Transverse colon (tissue), 4 donors: ENCODE data around the gene WDR62. TPM values are rescaled to one million over a fixed set of nuclear protein-coding genes. Genes with fewer than 3 reads are reported as not detected.
A peak's percentile ranks its signal among the peaks of the same experiment; 100 is the strongest.

Experiments used
- DNase-seq: peaks from one replicate; pipeline ENCODE4 v3.0.0-alpha.2; 2019
- H3K27ac ChIP-seq, 4 donors: fragments of 200-600 bp; sonication (generic); 2 replicates each; pipeline ENCODE4 v1.5.1; 2016 to 2018; ENCODE audit warnings: inconsistent platforms in 4 of 4
- H3K27me3 ChIP-seq: fragments of 200-600 bp; sonication (generic); 2 replicates; pipeline ENCODE4 v1.5.1; 2017; ENCODE audit warnings: inconsistent platforms
- H3K36me3 ChIP-seq, 4 donors: fragments of 200-600 bp; sonication (generic); 2 replicates each; pipeline ENCODE4 v1.5.1; 2017 to 2019; ENCODE audit warnings: inconsistent platforms in 4 of 4
- H3K4me1 ChIP-seq, 4 donors: fragments of 200-600 bp; sonication (generic); 2 replicates each; pipeline ENCODE4 v1.5.1; 2017 to 2020; ENCODE audit warnings: inconsistent platforms in 4 of 4
- H3K4me3 ChIP-seq, 4 donors: fragments of 200-600 bp; sonication (generic); 1 replicate in 1 of 4; 2 replicates in 3 of 4; pipeline versions ENCODE4 v1.5.1 to v1.6.1; 2017 to 2019; ENCODE audit warnings: inconsistent platforms in 4 of 4
- H3K9me3 ChIP-seq, 2 donors: fragments of 200-600 bp; sonication (generic); 2 replicates each; pipeline ENCODE4 v1.5.1; 2017 to 2019; ENCODE audit warnings: inconsistent platforms in 2 of 2
- CTCF ChIP-seq, 5 experiments: fragments of 200-600 bp in 3 of 5; fragments of 450-650 bp in 2 of 5; sonication (generic) in 3 of 5; IDR thresholded peaks; 1 replicate in 2 of 5; 2 replicates in 3 of 5; pipeline ENCODE4 v1.5.1; 2016 to 2017; ENCODE audit warnings: antibody characterized with exemption in 5 of 5, inconsistent platforms in 3 of 5, mild to moderate bottlenecking in 2 of 5, moderate library complexity in 1 of 5
- EP300 ChIP-seq: sonication (generic); formaldehyde crosslinking; IDR thresholded peaks from one replicate; pipeline ENCODE4 v1.6.1; 2017; ENCODE audit warnings: antibody characterized with exemption, low read depth
- POLR2A ChIP-seq: fragments of 450-650 bp; IDR thresholded peaks from one replicate; pipeline ENCODE4 v1.6.1; 2016; ENCODE audit warnings: antibody characterized with exemption, mild to moderate bottlenecking, moderate library complexity
- POLR2AphosphoS5 ChIP-seq, 3 donors: sonication (generic); formaldehyde crosslinking; IDR thresholded peaks; one replicate each; pipeline ENCODE4 v1.6.1; 2016; ENCODE audit warnings: antibody characterized with exemption in 3 of 3
- WGBS, 2 donors: methylation state at CpG; one replicate each; pipeline ENCODE4 v1.1.5; 2018; ENCODE audit warnings: low coverage in 1 of 2; 5-methylcytosine and 5-hydroxymethylcytosine counted together
- in situ Hi-C, 4 donors: fragments of 200-750 bp; cut with MboI; loops; one replicate each; pipeline versions ENCODE4 v1.15.0 to v1.15.1; 2017; ENCODE audit warnings: low sequenced_read_pairs in 3 of 4, low pct_ligation_motif_present in 1 of 4, low pct_unique_long_range_greater_than_20kb in 1 of 4
- intact Hi-C: fragments of 100-400 bp; cut with DNase I; formaldehyde crosslinking; loops from one replicate; pipeline ENCODE4 v1.15.1; 2023; ENCODE audit warnings: low total_unique reads
- total RNA-seq, 4 donors: library from RNA; depleted of rRNA; stranded (reverse); fragments of >200 nt; gene quantifications; one replicate each; pipeline ENCODE4 v1.1.0, GENCODE V29; 2016

The WDR62 gene
- total RNA-seq, 4 donors from 2014 or later: 0.37 to 20.7 (median 0.97) TPM

DNA sequence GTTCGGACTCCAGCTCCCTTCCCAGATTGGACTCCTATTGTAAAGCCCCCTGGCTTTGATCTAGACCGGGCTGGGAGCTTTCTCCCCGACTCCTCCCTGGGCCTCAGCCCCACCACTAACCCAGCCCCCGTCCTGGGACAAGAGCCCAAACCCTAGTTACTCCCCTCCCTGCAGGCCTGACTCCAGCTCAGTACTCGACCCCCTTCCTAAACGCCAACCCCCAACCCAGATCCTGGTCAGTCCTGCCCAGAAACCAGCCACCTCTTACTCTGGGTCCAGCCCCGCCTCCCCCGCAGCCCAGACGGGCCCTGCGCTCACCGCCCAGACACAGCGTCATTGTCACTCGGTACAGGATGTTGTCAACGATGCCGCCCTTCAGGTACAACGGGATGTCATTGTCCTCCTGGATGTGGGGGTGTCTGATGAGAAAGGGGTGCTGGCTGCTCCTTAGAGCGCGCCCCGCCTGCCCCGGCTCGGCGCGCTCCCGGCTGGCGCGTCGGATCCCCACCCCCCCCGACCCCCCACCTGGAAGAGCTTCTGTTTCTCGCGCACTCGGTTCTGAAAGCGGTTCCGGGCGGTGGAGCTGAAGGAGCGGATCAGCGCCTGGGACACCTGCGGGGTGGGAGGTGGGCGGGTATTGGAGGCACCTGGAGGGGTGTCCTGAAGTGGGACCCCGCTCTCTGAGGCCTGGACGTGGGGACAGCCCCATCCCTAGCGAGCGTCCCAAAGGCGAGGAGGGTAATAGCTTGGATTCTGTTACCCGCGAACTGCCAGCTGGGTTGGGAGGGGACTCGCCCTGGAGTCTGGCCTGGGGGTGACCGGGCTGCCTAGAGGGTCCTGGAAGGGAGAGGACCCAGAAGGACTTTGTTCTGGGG is 96.7 kb downstream of the WDR62 start:
- DNase-seq: no peak
- in situ Hi-C loops (no loop called here), intact Hi-C loops (no loop called here)
- Histone ChIP-seq H3K36me3 (peaks cover 0 to 32% (median 12%) of the 10 kb centered on the region in 4 donors), H3K4me1 (peaks cover 0 to 4% (median 4%) of the 10 kb centered on the region in 4 donors), H3K27me3 (no peaks in the 10 kb centered on the region), H3K4me3 (peak overlapping the region; percentile 39 to 54 (median 47)), H3K27ac (peak overlapping the region; percentile 84 to 95 (median 94)), H3K9me3 (no peaks in the 10 kb centered on the region)
- 55 to 75% methylated on average over 2 to 47 of the region's 47 CpGs for WGBS, 2 donors
- TF ChIP-seq POLR2A: no peak
- TF ChIP-seq EP300: no peak
- peak in 2 of 3 donors; percentile 42 to 65 for TF ChIP-seq POLR2AphosphoS5 (IDR thresholded peaks at IDR 0.05)
- TF ChIP-seq CTCF (IDR thresholded peaks at IDR 0.05): no peak

DNA sequence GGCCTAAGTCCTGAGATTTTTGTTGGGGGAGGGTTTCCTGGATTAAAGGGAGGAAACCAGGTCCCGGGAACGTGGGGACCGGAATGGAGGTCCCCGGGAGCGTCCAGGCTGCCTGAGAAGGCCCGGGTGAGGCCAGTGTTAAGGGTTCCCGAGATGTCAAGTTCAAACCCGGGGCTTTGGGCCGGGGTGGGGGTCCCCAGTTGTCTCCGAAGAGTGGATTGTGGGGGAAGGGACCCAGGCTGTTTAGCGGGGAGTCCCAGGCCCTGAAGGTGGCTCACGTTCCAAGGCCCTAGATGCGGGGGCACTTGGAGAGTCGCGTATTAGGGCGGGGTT is 97.3 kb downstream of the WDR62 start:
- Histone ChIP-seq H3K27me3 (no peaks in the 10 kb centered on the region), H3K27ac (peak overlapping the region; percentile 84 to 95 (median 94)), H3K36me3 (peaks cover 0 to 26% (median 10%) of the 10 kb centered on the region in 4 donors), H3K4me1 (peaks cover 0 to 4% (median 4%) of the 10 kb centered on the region in 4 donors), H3K9me3 (no peaks in the 10 kb centered on the region), H3K4me3 (peak overlapping the region; percentile 39 to 54 (median 47))
- 90% methylated on average over 15 of the region's 16 CpGs; no CpG with 5 or more reads in 1 of the 2 donors for WGBS, 2 donors
- intact Hi-C loops (no loop called here), in situ Hi-C loops (no loop called here)
- TF ChIP-seq POLR2AphosphoS5 (IDR thresholded peaks at IDR 0.05) (no peak), EP300 (no peak), POLR2A (no peak), CTCF (IDR thresholded peaks at IDR 0.05) (no peak)
- DNase-seq: no peak

GRCh38 chr19:36152352-36153091 is 97.8 kb downstream of the WDR62 start, which contains the start of gene COX7A1:
Gene COX7A1, minus strand, starts transcription at chr19:36152447. Its CDS starts 40 bp downstream, at chr19:36152407.
- Histone ChIP-seq H3K27me3 (no peaks in the 10 kb centered on the region), H3K4me3 (peak within 1 kb of the TSS; percentile 39 to 54 (median 47)), H3K9me3 (no peaks in the 10 kb centered on the region), H3K27ac (peak within 1 kb of the TSS; percentile 84 to 95 (median 94)), H3K36me3 (peaks cover 0 to 20% (median 7%) of the 10 kb centered on the region in 4 donors), H3K4me1 (peaks cover 0 to 4% (median 4%) of the 10 kb centered on the region in 4 donors)
- WGBS, 2 donors: 62 to 70% methylated on average over 2 to 37 of the region's 40 CpGs
- DNase-seq: peak; percentile 45
- TF ChIP-seq POLR2A (peak; percentile 30), POLR2AphosphoS5 (IDR thresholded peaks at IDR 0.05) (peak; percentile 63 to 78 (median 71)), CTCF (IDR thresholded peaks at IDR 0.05) (no peak)
- intact Hi-C loops (no loop called here), in situ Hi-C loops (no loop called here)

DNA sequence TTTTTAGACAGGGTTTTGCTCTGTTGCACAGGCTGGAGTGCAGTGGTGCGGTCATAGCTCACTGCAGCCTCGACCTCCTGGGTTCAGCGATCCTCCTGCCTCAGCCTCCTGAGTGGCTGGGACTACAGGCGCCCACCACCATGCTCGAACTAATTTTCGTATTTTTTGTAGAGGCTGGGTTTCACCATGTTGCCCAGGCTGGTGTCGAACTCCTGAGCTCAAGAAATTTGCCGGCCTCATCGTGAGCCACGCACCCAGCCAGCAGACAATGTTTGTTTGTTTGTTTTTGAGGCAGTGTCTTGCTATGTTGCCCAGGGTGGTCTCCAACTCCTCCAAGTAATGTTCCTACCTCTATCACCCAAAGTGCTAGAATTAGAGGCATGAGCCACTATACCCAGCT is 98.4 kb downstream of the WDR62 start:
- Histone ChIP-seq H3K36me3 (peaks cover 0 to 14% (median 6%) of the 10 kb centered on the region in 4 donors), H3K4me3 (peak overlapping the region in 1 of 4 donors; percentile 54), H3K27ac (peak overlapping the region; percentile 84 to 95 (median 94)), H3K27me3 (no peaks in the 10 kb centered on the region), H3K4me1 (peaks cover 0 to 4% (median 4%) of the 10 kb centered on the region in 4 donors), H3K9me3 (no peaks in the 10 kb centered on the region)
- TF ChIP-seq CTCF (IDR thresholded peaks at IDR 0.05) (no peak), POLR2A (no peak)
- in situ Hi-C loops (no loop called here), intact Hi-C loops (no loop called here)
- 96% methylated on average over 10 of the region's 10 CpGs; no CpG with 5 or more reads in 1 of the 2 donors for WGBS, 2 donors
- no peak for DNase-seq
